ENCODE data around the gene CYYR1. TPM values are rescaled to one million over a fixed set of nuclear protein-coding genes. Genes with fewer than 3 reads are reported as not detected.

Gene CYYR1
- total and polyA plus RNA-seq, 2 experiments from 2014 or later = 0.19 TPM; not detected in 1

DNA sequence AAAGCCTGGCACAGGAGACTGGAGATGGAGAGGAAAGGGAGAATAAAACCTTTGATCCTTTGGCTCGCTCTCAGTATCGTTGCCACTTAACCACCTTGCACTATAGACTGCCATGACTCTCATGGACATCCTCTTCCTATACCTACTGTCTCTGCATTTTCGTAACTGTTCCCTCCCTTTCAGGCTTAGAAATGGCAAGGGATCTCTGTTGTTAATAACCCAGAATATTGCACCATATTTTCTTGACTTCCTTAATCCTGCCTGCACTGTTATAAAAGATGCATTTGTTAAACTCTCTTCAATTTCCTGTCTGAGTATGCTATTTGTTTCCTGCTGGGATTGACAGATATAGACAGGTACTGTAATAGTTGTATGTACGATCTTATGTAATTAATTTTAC is 38.6 kb downstream of the CYYR1 start:
- in situ Hi-C loops (cut with MboI) = no loop called here
- Histone ChIP-seq H3K9ac (no peak overlapping the region), H3K9me2 (ENCODE audit: insufficient read depth) (no peaks in the 10 kb centered on the region), H3K27me3 (replicated peaks; ENCODE audit: insufficient read depth) (no peaks in the 10 kb centered on the region; the same call in 1 of the 2 replicates), H3K4me1 (ENCODE audit: insufficient read depth) (no peaks in the 10 kb centered on the region), H3F3A (ENCODE audit: insufficient read depth) (no peaks in the 10 kb centered on the region), H3K4me3 (no peak overlapping the region), H3K27ac (no peak overlapping the region), H3K4me2 (ENCODE audit: unreplicated experiment) (no peak overlapping the region), H3K36me3 (ENCODE audit: low read depth) (no peaks in the 10 kb centered on the region), H4K20me1 (ENCODE audit: insufficient read depth) (no peaks in the 10 kb centered on the region), H3K9me3 (ENCODE audit: low read depth) (no peaks in the 10 kb centered on the region), H2AFZ (no peak overlapping the region), H3K79me2 (ENCODE audit: insufficient read depth) (no peaks in the 10 kb centered on the region)
- WGBS, 2 experiments (ENCODE audit: low coverage in 1 of 2, low lambda C conversion rate in 2 of 2, missing lambda C conversion rate in 2 of 2) = 76 to 80% methylated on average over 4 of the region's 4 CpGs
- TF ChIP-seq EZH2phosphoT487 (IDR thresholded peaks at IDR 0.05; ENCODE audit: insufficient read depth, low read depth) (no peak), EZH2 (IDR thresholded peaks at IDR 0.05; ENCODE audit: insufficient read depth, poor library complexity, severe bottlenecking) (no peak)
- no peak for DNase-seq

DNA sequence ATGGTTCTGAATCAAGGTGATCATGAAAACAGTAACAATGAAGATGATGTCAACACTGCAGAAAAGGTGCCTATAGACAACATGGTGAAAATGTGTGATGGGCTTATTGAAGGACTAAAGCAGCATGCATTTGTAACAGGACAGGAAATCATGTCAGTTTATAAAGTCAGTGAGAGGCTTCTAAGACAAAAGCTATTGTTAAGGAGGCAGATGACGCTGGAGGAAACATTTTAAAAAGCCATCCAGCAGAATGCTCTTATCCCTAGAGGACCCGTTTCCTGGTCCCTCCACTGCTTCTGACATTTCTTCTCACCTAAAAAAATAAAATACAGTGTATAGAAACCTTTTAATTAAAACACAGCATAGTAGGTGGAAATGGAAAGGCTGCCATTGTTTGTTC is 40.9 kb downstream of the CYYR1 start:
- Histone ChIP-seq H2AFZ (no peak overlapping the region), H3K9me2 (ENCODE audit: insufficient read depth) (no peaks in the 10 kb centered on the region), H3K4me1 (ENCODE audit: insufficient read depth) (no peaks in the 10 kb centered on the region), H3F3A (ENCODE audit: insufficient read depth) (no peaks in the 10 kb centered on the region), H3K4me2 (ENCODE audit: unreplicated experiment) (no peak overlapping the region), H3K9me3 (ENCODE audit: low read depth) (no peaks in the 10 kb centered on the region), H3K27ac (no peak overlapping the region), H4K20me1 (ENCODE audit: insufficient read depth) (no peaks in the 10 kb centered on the region), H3K79me2 (ENCODE audit: insufficient read depth) (no peaks in the 10 kb centered on the region), H3K9ac (no peak overlapping the region), H3K36me3 (ENCODE audit: low read depth) (no peaks in the 10 kb centered on the region), H3K27me3 (replicated peaks; ENCODE audit: insufficient read depth) (no peaks in the 10 kb centered on the region), H3K4me3 (no peak overlapping the region)
- TF ChIP-seq EZH2 (IDR thresholded peaks at IDR 0.05; ENCODE audit: insufficient read depth, poor library complexity, severe bottlenecking) = no peak
- no peak for TF ChIP-seq EZH2phosphoT487 (IDR thresholded peaks at IDR 0.05; ENCODE audit: insufficient read depth, low read depth)
- in situ Hi-C loops (cut with MboI) = no loop called here
- no peak for DNase-seq
- 28 to 35% methylated on average over 2 of the region's 2 CpGs for WGBS, 2 experiments (ENCODE audit: low coverage in 1 of 2, low lambda C conversion rate in 2 of 2, missing lambda C conversion rate in 2 of 2)

DNA sequence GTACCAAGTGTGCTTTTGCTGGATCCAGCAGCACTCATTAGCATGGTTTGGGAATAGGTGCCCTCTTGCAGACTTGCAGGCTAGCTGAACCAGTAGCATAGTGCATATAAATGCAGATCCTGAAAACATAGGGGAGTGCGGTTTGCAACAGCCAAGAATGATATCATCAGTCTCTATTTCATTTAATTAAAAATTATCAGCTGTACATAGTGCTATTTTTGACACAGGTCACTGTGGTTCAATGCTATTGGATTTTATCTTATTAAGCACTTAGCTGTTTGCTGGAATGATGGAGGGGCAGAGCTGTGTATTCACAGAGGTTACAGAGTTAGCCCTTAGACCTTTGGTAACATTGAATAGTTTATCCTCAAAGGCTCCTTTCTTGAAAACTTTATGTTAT is 43.6 kb downstream of the CYYR1 start:
- TF ChIP-seq EZH2phosphoT487 (IDR thresholded peaks at IDR 0.05; ENCODE audit: insufficient read depth, low read depth) = no peak
- no peaks in the 10 kb centered on the region for H3K4me1 ChIP-seq (ENCODE audit: insufficient read depth)
- DNase-seq = no peak
- WGBS, 2 experiments (ENCODE audit: low coverage in 1 of 2, low lambda C conversion rate in 2 of 2, missing lambda C conversion rate in 2 of 2) = 63 to 81% methylated on average over 1 of the region's 1 CpG
- H4K20me1 ChIP-seq (ENCODE audit: insufficient read depth) = no peaks in the 10 kb centered on the region
- in situ Hi-C loops (cut with MboI) = no loop called here
- H3K9me3 ChIP-seq (ENCODE audit: low read depth) = no peaks in the 10 kb centered on the region
- no peak overlapping the region for H3K27ac ChIP-seq
- H3K4me3 ChIP-seq = no peak overlapping the region
- no peaks in the 10 kb centered on the region for H3K27me3 ChIP-seq (replicated peaks; ENCODE audit: insufficient read depth)
- H3F3A ChIP-seq (ENCODE audit: insufficient read depth) = no peaks in the 10 kb centered on the region
- H3K79me2 ChIP-seq (ENCODE audit: insufficient read depth) = no peaks in the 10 kb centered on the region
- H2AFZ ChIP-seq = no peak overlapping the region
- no peak overlapping the region for H3K4me2 ChIP-seq (ENCODE audit: unreplicated experiment)
- no peaks in the 10 kb centered on the region for H3K36me3 ChIP-seq (ENCODE audit: low read depth)
- no peak overlapping the region for H3K9ac ChIP-seq
- no peaks in the 10 kb centered on the region for H3K9me2 ChIP-seq (ENCODE audit: insufficient read depth)

DNA sequence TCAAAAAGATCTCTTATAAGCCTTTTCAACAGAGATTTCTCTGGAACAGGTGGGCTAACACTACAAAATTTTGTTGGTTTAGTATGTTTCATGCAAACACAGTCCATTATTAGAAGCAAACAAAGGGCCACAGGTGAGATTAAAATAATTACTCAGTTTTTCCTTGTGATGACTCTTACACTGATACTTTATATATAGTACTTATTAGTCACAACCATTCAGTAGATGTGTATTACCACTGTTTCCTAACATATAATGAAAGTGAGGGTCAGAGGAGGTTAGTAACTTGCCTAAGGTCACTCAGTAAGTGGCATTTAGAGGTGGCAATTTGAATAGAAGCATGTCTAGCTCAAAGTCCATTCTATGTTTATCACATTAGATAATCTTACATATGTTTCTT is 44.2 kb downstream of the CYYR1 start:
- Histone ChIP-seq H2AFZ (no peak overlapping the region), H3K79me2 (ENCODE audit: insufficient read depth) (no peaks in the 10 kb centered on the region), H4K20me1 (ENCODE audit: insufficient read depth) (no peaks in the 10 kb centered on the region), H3K4me2 (ENCODE audit: unreplicated experiment) (no peak overlapping the region), H3F3A (ENCODE audit: insufficient read depth) (no peaks in the 10 kb centered on the region), H3K9me2 (ENCODE audit: insufficient read depth) (no peaks in the 10 kb centered on the region), H3K36me3 (ENCODE audit: low read depth) (no peaks in the 10 kb centered on the region), H3K4me3 (no peak overlapping the region), H3K9ac (no peak overlapping the region), H3K4me1 (ENCODE audit: insufficient read depth) (no peaks in the 10 kb centered on the region), H3K9me3 (ENCODE audit: low read depth) (no peaks in the 10 kb centered on the region), H3K27ac (no peak overlapping the region), H3K27me3 (replicated peaks; ENCODE audit: insufficient read depth) (no peaks in the 10 kb centered on the region)
- TF ChIP-seq EZH2 (IDR thresholded peaks at IDR 0.05; ENCODE audit: insufficient read depth, poor library complexity, severe bottlenecking) = no peak
- no peak for TF ChIP-seq EZH2phosphoT487 (IDR thresholded peaks at IDR 0.05; ENCODE audit: insufficient read depth, low read depth)
- no peak for DNase-seq
- in situ Hi-C loops (cut with MboI) = no loop called here

DNA sequence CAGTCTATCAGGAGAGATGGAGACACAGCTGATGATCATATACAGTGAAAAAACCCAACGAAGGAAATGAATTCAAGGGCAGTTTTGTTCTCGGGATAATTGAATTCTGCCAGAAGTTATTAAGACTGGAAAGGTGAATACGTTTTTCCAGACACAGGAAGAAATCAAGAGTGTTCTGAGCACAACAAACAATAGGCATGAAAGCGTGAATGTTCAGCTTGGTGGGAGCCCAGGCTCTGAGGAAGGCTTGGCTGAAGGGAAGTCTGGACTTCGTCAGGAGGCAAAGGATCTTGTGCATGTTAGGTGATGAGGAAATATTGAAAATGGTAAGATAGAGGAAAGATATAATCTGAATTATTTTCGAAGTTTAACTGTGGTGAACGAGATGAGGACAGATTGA is 50.4 kb downstream of the CYYR1 start:
- no peak overlapping the region for H3K9ac ChIP-seq
- H3K9me3 ChIP-seq (ENCODE audit: low read depth) = no peaks in the 10 kb centered on the region
- H3K36me3 ChIP-seq (ENCODE audit: low read depth) = no peaks in the 10 kb centered on the region
- no peaks in the 10 kb centered on the region for H3K9me2 ChIP-seq (ENCODE audit: insufficient read depth)
- H3K4me1 ChIP-seq (ENCODE audit: insufficient read depth) = no peaks in the 10 kb centered on the region
- TF ChIP-seq EZH2phosphoT487 (IDR thresholded peaks at IDR 0.05; ENCODE audit: insufficient read depth, low read depth) = no peak
- no peak for TF ChIP-seq EZH2 (IDR thresholded peaks at IDR 0.05; ENCODE audit: insufficient read depth, poor library complexity, severe bottlenecking)
- WGBS, 2 experiments (ENCODE audit: low coverage in 1 of 2, low lambda C conversion rate in 2 of 2, missing lambda C conversion rate in 2 of 2) = 42 to 45% methylated on average over 7 of the region's 7 CpGs
- H3F3A ChIP-seq (ENCODE audit: insufficient read depth) = no peaks in the 10 kb centered on the region
- DNase-seq = no peak
- no peak overlapping the region for H3K4me2 ChIP-seq (ENCODE audit: unreplicated experiment)
- H4K20me1 ChIP-seq (ENCODE audit: insufficient read depth) = no peaks in the 10 kb centered on the region
- no peak overlapping the region for H3K4me3 ChIP-seq
- H2AFZ ChIP-seq = no peak overlapping the region
- H3K27ac ChIP-seq = no peak overlapping the region
- no peaks in the 10 kb centered on the region for H3K79me2 ChIP-seq (ENCODE audit: insufficient read depth)
- in situ Hi-C loops (cut with MboI) = no loop called here
- no peaks in the 10 kb centered on the region for H3K27me3 ChIP-seq (replicated peaks; ENCODE audit: insufficient read depth)
